ENCODE measurements around the gene SUSD5. TPM values are rescaled to one million over a fixed set of nuclear protein-coding genes. Genes with fewer than 3 reads are reported as not detected.

The SUSD5 gene
- 1.5 TPM for polyA plus RNA-seq (2013, experiment 1 of 2)
- 1.6 TPM for polyA plus RNA-seq (2013, experiment 2 of 2)

GRCh38 chr3:33218446-33219174 is at the start of gene SUSD5:
Gene SUSD5 (minus strand): TSS chr3:33218810. CDS start chr3:33218797, 13 bp downstream.
- H3K4me2 ChIP-seq (ENCODE audit: insufficient read depth, low read length, poor library complexity, severe bottlenecking), result peak within 1 kb of the TSS; percentile 93
- no peak within 1 kb of the TSS for H3K27ac ChIP-seq (replicated peaks; ENCODE audit: low read length)
- H2BK120ac ChIP-seq (ENCODE audit: low read depth, low read length), result no peak within 1 kb of the TSS
- peak; percentile 72 for DNase-seq (ENCODE audit: low spot score)
- H3K4me1 ChIP-seq (ENCODE audit: control insufficient read depth in 2 of 2, insufficient read depth in 1 of 2, low read depth in 1 of 2, low read length in 2 of 2), result peaks cover 2 to 3% of the 10 kb centered on the region in 2 donors
- H3K36me3 ChIP-seq (replicated peaks in 1 of 2; ENCODE audit: control insufficient read depth in 2 of 2, insufficient read depth in 2 of 2, low read length in 2 of 2), result no peaks in the 10 kb centered on the region
- H2BK15ac ChIP-seq (ENCODE audit: low read length), result no peak within 1 kb of the TSS
- H3K9ac ChIP-seq (ENCODE audit: low read depth, low read length, poor library complexity), result peak within 1 kb of the TSS; percentile 92
- peak within 1 kb of the TSS; percentile 62 for H3K23ac ChIP-seq (ENCODE audit: low read depth, low read length, poor library complexity)
- H3K9me3 ChIP-seq (replicated peaks in 1 of 2; ENCODE audit: control insufficient read depth in 2 of 2, insufficient read depth in 1 of 2, low read depth in 1 of 2, low read length in 2 of 2), result peaks cover 0 to 12% of the 10 kb centered on the region in 2 donors
- no CpG with 5 or more reads among the region's 90 CpGs for WGBS, 2 donors (ENCODE audit: extremely low coverage in 2 of 2, insufficient read length in 2 of 2, insufficient replicate concordance in 1 of 2)
- H3K18ac ChIP-seq (ENCODE audit: low read length), result peak within 1 kb of the TSS; percentile 96
- H2BK5ac ChIP-seq (ENCODE audit: low read length), result no peak within 1 kb of the TSS
- no peak within 1 kb of the TSS for H2AK5ac ChIP-seq (ENCODE audit: low read depth, low read length)
- H3K79me1 ChIP-seq (ENCODE audit: low read depth, low read length), result no peaks in the 10 kb centered on the region
- H3K4ac ChIP-seq (ENCODE audit: low read length), result no peak within 1 kb of the TSS
- H4K8ac ChIP-seq (ENCODE audit: low read depth, low read length), result no peak within 1 kb of the TSS
- H3K4me3 ChIP-seq (ENCODE audit: low read length in 2 of 2), result peak within 1 kb of the TSS; percentile 48 to 81
- H2BK12ac ChIP-seq (ENCODE audit: low read length), result peak within 1 kb of the TSS; percentile 41
- H3K14ac ChIP-seq (ENCODE audit: low read length), result no peak within 1 kb of the TSS
- no peak within 1 kb of the TSS for H4K91ac ChIP-seq (ENCODE audit: low read depth, low read length, poor library complexity)
- H2AFZ ChIP-seq (ENCODE audit: low read length), result peak within 1 kb of the TSS; percentile 91
- H3K27me3 ChIP-seq (ENCODE audit: control insufficient read depth in 3 of 3, insufficient read depth in 3 of 3, low read depth in 1 of 3, low read length in 3 of 3), result peaks cover 2 to 72% (median 19%) of the 10 kb centered on the region in 3 experiments

DNA sequence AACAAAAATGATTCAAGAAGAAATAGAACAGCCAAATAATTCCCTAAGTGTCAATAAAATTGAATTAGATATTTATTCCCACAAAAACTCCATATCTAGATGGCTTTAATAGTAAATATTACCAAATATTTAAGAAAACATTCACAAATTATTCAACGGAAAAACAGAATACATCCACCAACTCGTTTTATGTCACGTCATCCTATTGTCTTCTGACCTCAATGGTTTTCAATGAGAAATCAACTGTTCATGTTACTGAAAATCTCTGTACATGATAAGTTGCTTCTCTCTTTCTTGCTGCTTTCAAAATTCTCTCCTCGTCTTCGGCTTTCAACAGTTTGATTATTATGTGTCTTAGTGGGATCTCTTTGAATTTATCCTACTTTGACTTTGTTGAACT is 41.5 kb upstream of the SUSD5 start:
- no CpG with 5 or more reads among the region's 5 CpGs for WGBS, 2 donors (ENCODE audit: extremely low coverage in 2 of 2, insufficient read length in 2 of 2, insufficient replicate concordance in 1 of 2)
- Histone ChIP-seq H3K79me1 (ENCODE audit: low read depth, low read length) (no peaks in the 10 kb centered on the region), H3K9ac (ENCODE audit: low read depth, low read length, poor library complexity) (no peak overlapping the region), H3K9me3 (replicated peaks in 1 of 2; ENCODE audit: control insufficient read depth in 2 of 2, insufficient read depth in 1 of 2, low read depth in 1 of 2, low read length in 2 of 2) (no peaks in the 10 kb centered on the region), H2BK120ac (ENCODE audit: low read depth, low read length) (no peak overlapping the region), H3K27ac (replicated peaks; ENCODE audit: low read length) (no peak overlapping the region), H2BK12ac (ENCODE audit: low read length) (no peak overlapping the region), H4K8ac (ENCODE audit: low read depth, low read length) (no peak overlapping the region), H3K23ac (ENCODE audit: low read depth, low read length, poor library complexity) (no peak overlapping the region), H2AFZ (ENCODE audit: low read length) (no peak overlapping the region), H3K4me2 (ENCODE audit: insufficient read depth, low read length, poor library complexity, severe bottlenecking) (no peak overlapping the region), H2BK15ac (ENCODE audit: low read length) (no peak overlapping the region), H3K14ac (ENCODE audit: low read length) (no peak overlapping the region), H2AK5ac (ENCODE audit: low read depth, low read length) (no peak overlapping the region), H4K91ac (ENCODE audit: low read depth, low read length, poor library complexity) (no peak overlapping the region), H3K36me3 (replicated peaks in 1 of 2; ENCODE audit: control insufficient read depth in 2 of 2, insufficient read depth in 2 of 2, low read length in 2 of 2) (no peaks in the 10 kb centered on the region), H3K4me3 (ENCODE audit: low read length in 2 of 2) (no peak overlapping the region), H3K27me3 (ENCODE audit: control insufficient read depth in 3 of 3, insufficient read depth in 3 of 3, low read depth in 1 of 3, low read length in 3 of 3) (peaks cover 0 to 6% (median 0%) of the 10 kb centered on the region in 3 experiments), H3K4me1 (ENCODE audit: control insufficient read depth in 2 of 2, insufficient read depth in 1 of 2, low read depth in 1 of 2, low read length in 2 of 2) (peaks cover 0 to 2% of the 10 kb centered on the region in 2 donors), H2BK5ac (ENCODE audit: low read length) (no peak overlapping the region), H3K18ac (ENCODE audit: low read length) (no peak overlapping the region), H3K4ac (ENCODE audit: low read length) (no peak overlapping the region)
- no peak for DNase-seq (ENCODE audit: low spot score)

GRCh38 chr3:33256249-33256648 is 37.6 kb upstream of the SUSD5 start:
- Histone ChIP-seq H3K9ac (ENCODE audit: low read depth, low read length, poor library complexity) (no peak overlapping the region), H3K4me3 (ENCODE audit: low read length in 2 of 2) (no peak overlapping the region), H4K8ac (ENCODE audit: low read depth, low read length) (no peak overlapping the region), H3K14ac (ENCODE audit: low read length) (no peak overlapping the region), H2AFZ (ENCODE audit: low read length) (no peak overlapping the region), H3K9me3 (replicated peaks in 1 of 2; ENCODE audit: control insufficient read depth in 2 of 2, insufficient read depth in 1 of 2, low read depth in 1 of 2, low read length in 2 of 2) (no peaks in the 10 kb centered on the region), H3K27ac (replicated peaks; ENCODE audit: low read length) (no peak overlapping the region), H3K18ac (ENCODE audit: low read length) (no peak overlapping the region), H2BK15ac (ENCODE audit: low read length) (no peak overlapping the region), H3K27me3 (ENCODE audit: control insufficient read depth in 3 of 3, insufficient read depth in 3 of 3, low read depth in 1 of 3, low read length in 3 of 3) (peaks cover 0 to 6% (median 0%) of the 10 kb centered on the region in 3 experiments), H3K4me1 (ENCODE audit: control insufficient read depth in 2 of 2, insufficient read depth in 1 of 2, low read depth in 1 of 2, low read length in 2 of 2) (peaks cover 0 to 2% of the 10 kb centered on the region in 2 donors), H2BK120ac (ENCODE audit: low read depth, low read length) (no peak overlapping the region), H4K91ac (ENCODE audit: low read depth, low read length, poor library complexity) (no peak overlapping the region), H3K79me1 (ENCODE audit: low read depth, low read length) (no peaks in the 10 kb centered on the region), H2BK5ac (ENCODE audit: low read length) (no peak overlapping the region), H3K23ac (ENCODE audit: low read depth, low read length, poor library complexity) (no peak overlapping the region), H3K4ac (ENCODE audit: low read length) (no peak overlapping the region), H3K36me3 (replicated peaks in 1 of 2; ENCODE audit: control insufficient read depth in 2 of 2, insufficient read depth in 2 of 2, low read length in 2 of 2) (no peaks in the 10 kb centered on the region), H3K4me2 (ENCODE audit: insufficient read depth, low read length, poor library complexity, severe bottlenecking) (peak overlapping the region; percentile 18), H2BK12ac (ENCODE audit: low read length) (no peak overlapping the region), H2AK5ac (ENCODE audit: low read depth, low read length) (no peak overlapping the region)
- WGBS, 2 donors (ENCODE audit: extremely low coverage in 2 of 2, insufficient read length in 2 of 2, insufficient replicate concordance in 1 of 2), result no CpG with 5 or more reads among the region's 2 CpGs
- peak; percentile 8 for DNase-seq (ENCODE audit: low spot score)

DNA sequence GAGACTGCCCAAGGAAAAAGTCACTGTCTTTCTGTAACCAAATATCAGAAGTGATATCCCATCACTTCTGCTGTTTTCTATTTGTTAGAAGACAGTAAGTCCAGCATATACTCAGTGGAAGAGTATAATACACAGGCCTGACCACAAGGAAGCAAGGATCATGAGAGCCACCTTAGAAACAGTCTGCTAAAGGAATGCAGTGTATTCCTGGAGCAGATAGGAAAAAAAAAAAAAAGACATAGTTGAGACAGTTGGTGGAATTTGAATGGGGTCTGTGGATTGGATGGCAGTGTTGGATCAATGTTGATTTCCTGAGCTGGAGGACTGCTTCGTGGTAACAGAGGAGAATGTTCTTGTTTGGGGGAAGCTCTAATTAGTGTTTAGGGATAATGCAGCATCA is 32.1 kb upstream of the SUSD5 start:
- H3K27me3 ChIP-seq (ENCODE audit: control insufficient read depth in 3 of 3, insufficient read depth in 3 of 3, low read depth in 1 of 3, low read length in 3 of 3), result no peaks in the 10 kb centered on the region
- no peaks in the 10 kb centered on the region for H3K79me1 ChIP-seq (ENCODE audit: low read depth, low read length)
- no peak overlapping the region for H3K9ac ChIP-seq (ENCODE audit: low read depth, low read length, poor library complexity)
- WGBS, 2 donors (ENCODE audit: extremely low coverage in 2 of 2, insufficient read length in 2 of 2, insufficient replicate concordance in 1 of 2), result no CpG with 5 or more reads among the region's 1 CpG
- no peak overlapping the region for H2BK5ac ChIP-seq (ENCODE audit: low read length)
- H4K8ac ChIP-seq (ENCODE audit: low read depth, low read length), result no peak overlapping the region
- no peak overlapping the region for H3K23ac ChIP-seq (ENCODE audit: low read depth, low read length, poor library complexity)
- peak overlapping the region; percentile 1 for H2AFZ ChIP-seq (ENCODE audit: low read length)
- H3K27ac ChIP-seq (replicated peaks; ENCODE audit: low read length), result no peak overlapping the region
- H3K36me3 ChIP-seq (replicated peaks in 1 of 2; ENCODE audit: control insufficient read depth in 2 of 2, insufficient read depth in 2 of 2, low read length in 2 of 2), result no peaks in the 10 kb centered on the region
- H3K14ac ChIP-seq (ENCODE audit: low read length), result no peak overlapping the region
- no peak overlapping the region for H3K4me3 ChIP-seq (ENCODE audit: low read length in 2 of 2)
- no peak overlapping the region for H2AK5ac ChIP-seq (ENCODE audit: low read depth, low read length)
- DNase-seq (ENCODE audit: low spot score), result no peak
- H4K91ac ChIP-seq (ENCODE audit: low read depth, low read length, poor library complexity), result no peak overlapping the region
- H3K4me1 ChIP-seq (ENCODE audit: control insufficient read depth in 2 of 2, insufficient read depth in 1 of 2, low read depth in 1 of 2, low read length in 2 of 2), result no peaks in the 10 kb centered on the region
- H3K4ac ChIP-seq (ENCODE audit: low read length), result no peak overlapping the region
- no peaks in the 10 kb centered on the region for H3K9me3 ChIP-seq (replicated peaks in 1 of 2; ENCODE audit: control insufficient read depth in 2 of 2, insufficient read depth in 1 of 2, low read depth in 1 of 2, low read length in 2 of 2)
- H2BK120ac ChIP-seq (ENCODE audit: low read depth, low read length), result no peak overlapping the region
- H3K4me2 ChIP-seq (ENCODE audit: insufficient read depth, low read length, poor library complexity, severe bottlenecking), result no peak overlapping the region
- H2BK15ac ChIP-seq (ENCODE audit: low read length), result no peak overlapping the region
- H3K18ac ChIP-seq (ENCODE audit: low read length), result no peak overlapping the region
- H2BK12ac ChIP-seq (ENCODE audit: low read length), result no peak overlapping the region
